KG1 (cell line): ENCODE measurements around the gene ADAMTS15.
A peak's percentile ranks its signal among the peaks of the same experiment; 100 is the strongest.
"Not testable (repeated sequence)": the region's sequence is repeated elsewhere in the genome, so short reads cannot be mapped to it uniquely, and the experiment has no call there.

ENCODE experiments used
- DNase-seq: peaks from one replicate; lab custom pipeline; 2025; lab: John Stamatoyannopoulos, UW

Gene ADAMTS15

DNA sequence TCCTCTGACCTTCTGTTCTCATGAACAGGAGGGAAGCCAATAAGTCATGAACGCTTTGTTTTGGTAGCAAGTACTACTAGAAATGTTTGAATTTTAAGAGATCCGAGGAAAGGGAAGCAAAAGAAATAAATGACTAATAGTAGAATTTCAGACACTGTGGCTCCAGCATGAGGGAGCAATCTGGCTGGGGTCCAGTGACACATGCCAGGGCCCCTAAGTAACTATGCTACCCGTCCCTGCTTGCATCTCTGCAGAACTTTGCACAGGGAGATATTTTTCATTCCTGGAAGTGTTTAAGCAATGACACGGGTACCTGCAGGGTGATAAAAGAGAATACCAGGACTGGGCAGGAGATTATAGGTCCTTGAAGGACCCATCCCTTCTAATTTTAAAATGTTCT lies 12.8 kb upstream of the ADAMTS15 start:
- no peak for DNase-seq

DNA sequence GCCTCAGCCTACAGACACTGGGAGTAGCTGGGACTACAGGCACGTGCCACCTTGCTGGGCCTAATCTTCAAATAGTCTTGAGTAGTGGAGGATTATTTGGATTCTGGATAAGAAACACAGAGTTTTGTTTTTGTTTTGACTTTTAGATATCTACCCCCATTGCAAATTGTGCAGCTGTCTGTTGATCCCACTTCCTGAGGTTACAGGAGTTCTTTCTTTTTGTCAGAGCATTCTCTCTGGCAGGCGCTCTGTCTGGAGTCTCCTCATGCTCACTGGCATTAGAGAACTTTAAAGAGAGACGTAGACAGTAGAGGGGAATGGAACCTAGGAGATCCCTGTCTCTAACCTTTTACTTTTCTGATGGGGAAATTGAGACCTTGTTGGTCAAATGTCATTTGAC lies 12.3 kb upstream of the ADAMTS15 start:
- DNase-seq = no peak

DNA sequence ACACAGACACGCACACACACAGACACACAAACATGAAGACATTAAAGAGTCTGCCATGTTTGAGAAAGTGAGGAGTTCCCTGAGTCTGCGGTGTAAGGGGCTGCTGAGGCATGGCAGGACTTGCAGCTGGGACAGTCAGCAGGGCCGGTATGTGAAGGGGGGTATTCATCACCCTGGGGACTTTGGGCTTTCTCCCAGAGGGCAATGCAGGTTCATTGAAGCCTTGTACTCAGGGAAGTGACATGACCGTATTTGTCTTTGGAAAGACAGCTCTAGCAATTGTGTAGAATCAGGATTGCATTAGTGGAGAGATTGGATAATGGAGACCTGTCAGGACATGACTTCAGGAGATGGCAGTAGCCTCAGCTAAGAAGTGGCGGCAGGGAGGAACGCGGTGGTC lies 10.6 kb upstream of the ADAMTS15 start:
- no peak for DNase-seq

DNA sequence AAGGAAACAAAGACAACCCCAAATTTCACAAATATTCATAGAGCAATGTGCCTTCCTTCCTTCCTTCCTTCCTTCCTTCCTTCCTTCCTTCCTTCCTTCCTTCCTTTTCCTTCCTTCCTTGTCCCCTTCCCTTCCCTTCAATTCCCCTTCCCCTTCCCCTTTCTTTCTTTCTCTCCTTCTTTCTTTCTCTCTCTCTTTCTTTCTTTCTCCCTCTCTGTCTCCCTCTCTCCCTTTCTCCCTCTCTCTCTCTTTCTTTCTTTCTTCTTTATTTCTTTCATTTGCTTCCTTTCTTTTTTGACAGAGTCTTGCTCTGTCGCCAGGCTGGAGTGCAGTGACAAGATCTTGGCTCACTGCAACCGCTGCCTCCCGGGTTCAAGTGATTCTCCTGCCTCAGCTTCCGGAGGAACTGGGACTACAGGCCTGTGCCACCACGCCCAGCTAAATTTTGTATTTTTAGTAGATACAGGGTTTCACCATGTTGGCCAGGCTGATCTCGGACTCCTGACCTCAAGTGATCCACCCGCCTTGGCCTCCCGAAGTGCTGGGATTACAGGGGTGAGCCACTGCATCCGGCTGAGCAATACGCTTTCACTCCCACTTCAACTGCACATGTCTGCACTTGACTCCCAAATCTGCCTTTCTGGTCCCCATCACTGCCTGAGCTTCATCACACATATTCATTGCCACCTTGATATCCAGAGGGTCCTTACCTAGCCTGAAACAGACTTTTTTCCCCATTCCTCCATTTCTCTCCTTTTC lies 9.9 kb upstream of the ADAMTS15 start:
- not testable (repeated sequence) for DNase-seq

DNA sequence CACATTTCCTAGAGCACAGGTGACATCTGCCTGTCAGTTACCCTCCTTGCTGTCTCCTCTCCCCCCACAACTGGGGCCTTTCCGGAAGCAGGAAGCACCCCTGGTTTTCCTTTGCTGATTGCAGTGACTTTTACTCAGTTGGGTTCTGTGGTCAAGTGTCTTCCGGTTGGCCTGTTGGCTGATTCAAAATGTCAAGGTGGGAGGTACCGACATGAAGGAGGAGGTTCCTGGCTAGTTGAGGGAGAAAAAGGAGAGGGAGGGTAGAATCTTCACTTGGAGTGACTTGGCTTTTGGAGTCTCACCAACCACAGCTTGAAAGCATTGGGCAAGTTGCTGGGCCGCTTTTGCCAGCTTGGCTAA lies 9.3 kb upstream of the ADAMTS15 start:
- DNase-seq = peak; percentile 60

DNA sequence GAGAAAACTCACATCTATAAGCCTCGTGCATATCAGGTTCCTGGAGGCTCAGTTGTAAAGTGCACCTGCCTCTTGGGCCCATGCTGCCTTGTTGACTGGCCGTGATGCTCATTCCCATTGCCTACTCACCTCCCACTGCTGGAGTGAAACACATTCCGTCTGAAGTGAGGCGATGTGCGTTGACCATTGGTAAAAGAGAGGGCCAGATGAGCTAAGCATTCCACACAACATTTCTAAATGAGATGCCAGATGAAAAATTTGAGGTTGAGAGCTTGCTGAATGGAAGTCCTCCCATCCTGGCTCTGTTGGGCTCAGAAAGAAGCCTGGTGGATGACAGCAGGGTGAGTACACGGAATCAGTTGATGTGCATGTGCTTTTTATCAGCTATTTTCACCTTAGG lies 8.6 kb upstream of the ADAMTS15 start:
- DNase-seq = no peak

DNA sequence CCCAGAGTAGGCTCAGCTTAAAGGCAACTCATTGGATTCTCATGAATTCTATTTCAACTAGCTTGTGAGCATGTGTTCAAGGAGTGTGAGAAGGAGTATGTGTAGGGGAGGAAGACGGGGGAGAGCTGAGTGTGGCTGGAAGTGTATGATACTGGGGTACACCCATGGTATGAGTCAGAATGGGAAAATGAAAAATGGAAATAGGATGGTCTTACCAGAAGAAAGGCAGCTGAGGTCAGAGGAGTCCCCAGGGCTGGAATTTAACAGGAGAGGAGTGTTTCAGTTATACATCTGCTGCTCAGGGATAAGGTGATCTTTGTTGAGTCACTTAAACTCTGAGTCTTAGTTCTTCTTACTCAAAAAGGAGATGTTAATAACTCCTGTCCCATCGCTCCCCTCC lies 6.7 kb upstream of the ADAMTS15 start:
- DNase-seq = no peak

DNA sequence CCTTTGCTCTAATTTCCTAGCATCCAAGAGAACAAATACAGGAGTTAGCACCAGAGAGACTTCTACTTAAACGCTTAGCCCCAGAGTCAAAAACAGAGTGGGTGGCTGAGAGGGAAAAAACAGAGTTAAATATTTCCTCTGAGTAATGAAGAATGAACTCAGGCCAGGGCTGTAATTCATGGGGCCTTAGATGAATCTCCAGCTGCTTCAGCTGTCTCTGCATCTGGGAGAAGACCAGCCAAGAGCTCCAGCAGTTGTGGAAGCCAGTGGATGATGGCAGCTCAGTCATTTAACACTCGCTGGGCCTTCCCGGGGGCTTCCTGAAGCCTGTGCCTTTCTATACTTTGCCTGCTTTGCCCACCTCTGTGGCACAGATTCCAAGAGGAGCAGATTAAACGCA lies 5.7 kb upstream of the ADAMTS15 start:
- DNase-seq = no peak

DNA sequence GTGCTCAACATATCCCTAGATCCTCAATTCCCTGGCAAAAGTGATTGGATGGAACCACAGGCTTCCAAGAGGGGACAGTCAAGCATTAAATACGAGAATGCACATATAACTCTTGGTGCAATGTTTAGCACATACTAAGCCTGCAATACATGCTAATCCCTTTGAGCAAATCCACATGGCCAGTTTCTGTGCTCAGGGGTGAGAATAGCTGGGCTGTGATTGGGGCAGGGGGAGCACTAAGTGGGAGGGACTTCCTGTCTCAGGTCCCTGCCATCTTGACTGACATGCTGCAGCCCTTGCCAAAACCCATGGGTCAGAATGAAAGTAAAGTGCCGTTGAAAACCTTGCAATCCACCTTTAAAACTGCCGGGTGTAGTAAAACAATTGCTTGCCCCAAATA lies 2.7 kb upstream of the ADAMTS15 start:
- no peak for DNase-seq

DNA sequence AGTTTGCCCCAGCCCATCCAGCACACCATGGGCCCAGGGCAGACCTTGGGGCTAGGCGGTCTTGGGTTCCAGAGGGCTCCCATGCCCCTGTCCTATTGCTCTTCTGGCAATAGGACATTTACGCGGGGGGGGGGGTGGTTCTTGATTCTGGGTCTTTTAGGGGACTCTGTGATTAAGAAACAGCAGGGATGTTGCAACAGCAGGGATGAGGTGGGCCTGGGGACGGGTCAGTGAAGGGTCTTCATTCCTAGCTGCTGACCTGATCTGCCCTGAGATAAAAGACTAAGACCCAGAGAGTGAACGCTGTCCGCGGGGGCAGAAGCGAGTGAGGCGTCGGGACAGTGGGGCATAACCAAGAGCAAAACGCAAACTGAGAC lies 418 bp upstream of the ADAMTS15 start:
- DNase-seq = no peak

DNA sequence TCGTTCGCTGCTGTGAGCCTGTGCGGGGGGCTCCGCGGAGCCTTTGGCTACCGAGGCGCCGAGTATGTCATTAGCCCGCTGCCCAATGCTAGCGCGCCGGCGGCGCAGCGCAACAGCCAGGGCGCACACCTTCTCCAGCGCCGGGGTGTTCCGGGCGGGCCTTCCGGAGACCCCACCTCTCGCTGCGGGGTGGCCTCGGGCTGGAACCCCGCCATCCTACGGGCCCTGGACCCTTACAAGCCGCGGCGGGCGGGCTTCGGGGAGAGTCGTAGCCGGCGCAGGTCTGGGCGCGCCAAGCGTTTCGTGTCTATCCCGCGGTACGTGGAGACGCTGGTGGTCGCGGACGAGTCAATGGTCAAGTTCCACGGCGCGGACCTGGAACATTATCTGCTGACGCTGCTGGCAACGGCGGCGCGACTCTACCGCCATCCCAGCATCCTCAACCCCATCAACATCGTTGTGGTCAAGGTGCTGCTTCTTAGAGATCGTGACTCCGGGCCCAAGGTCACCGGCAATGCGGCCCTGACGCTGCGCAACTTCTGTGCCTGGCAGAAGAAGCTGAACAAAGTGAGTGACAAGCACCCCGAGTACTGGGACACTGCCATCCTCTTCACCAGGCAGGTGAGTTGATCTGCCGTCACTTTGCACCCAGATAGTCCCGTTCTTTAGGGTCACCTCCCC lies 1.0 kb downstream of the ADAMTS15 start:
- no peak for DNase-seq

DNA sequence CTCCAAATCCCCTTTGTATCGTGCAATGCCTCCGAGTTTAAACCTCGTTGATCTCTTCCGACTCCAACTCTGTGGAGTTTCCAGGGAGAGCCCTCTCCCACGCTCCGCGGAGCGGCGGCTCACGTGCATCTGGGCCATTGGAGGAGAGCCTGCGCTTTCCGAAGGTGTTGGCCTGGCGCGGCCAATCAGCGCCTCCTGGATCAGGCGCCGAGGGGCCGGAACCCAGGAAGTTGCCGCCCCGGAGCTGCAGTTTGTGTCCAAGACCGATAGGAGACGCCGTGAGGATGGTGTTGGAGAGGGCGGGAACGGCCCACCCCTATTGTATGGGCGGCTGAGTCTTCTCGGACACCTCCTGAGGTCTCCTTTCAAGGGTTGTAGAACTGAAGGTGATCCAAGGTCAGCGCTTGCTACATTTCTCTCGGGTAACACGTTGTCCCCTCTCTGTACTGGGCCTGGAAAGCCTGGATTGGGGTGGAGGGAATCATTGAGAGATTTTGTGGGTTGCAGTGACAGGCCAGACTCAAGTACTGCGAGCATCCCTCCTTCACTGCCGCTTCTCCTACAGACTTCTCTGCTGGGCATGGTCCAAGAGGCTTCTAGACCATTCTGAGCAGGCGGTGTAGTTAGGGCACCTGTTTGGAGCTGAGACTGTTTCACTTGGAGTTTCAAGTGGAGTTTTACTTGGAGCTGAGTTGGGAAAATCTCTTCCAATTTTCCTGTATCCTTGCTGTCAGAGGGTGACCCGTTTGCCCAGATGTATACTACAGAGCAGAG lies 1.7 kb downstream of the ADAMTS15 start:
- DNase-seq = no peak

DNA sequence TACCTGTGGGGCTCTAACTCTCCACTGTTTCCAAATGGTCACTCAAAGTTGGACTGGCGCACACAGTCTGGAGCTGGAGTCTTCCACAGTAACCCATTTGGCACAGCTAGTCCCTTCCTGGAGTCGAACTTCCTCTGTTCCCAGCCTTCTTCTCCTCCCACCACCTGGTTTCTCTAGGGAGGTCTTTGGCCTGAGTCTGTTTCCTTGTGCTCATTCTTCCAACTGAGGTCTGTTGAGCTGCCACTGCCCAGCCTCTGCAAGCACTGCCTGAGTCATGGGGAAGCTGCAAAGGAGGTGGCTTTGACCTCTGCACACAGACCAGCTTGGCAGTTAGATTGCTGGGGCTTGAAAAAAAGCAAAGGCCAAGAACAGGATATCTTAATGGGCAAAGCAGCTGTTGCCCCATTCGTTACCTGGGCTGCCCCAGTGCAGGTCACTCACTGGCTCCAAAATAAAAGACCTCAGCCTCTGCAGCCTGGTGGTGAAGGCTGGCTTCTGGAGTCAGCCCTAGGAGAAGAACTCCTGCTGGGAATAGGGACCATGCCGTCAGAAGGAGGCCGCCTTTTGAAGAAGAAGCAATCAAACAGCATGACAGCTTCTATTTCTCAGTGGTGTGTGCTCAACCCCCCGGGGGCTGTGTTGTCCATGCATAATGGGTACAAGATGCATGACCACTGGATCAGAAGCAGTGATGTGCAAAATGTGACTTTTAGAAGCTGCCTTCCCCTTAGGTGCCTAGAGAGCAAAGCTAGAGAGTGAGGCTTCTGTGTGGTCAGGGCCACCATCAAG lies 3.0 kb downstream of the ADAMTS15 start:
- no peak for DNase-seq

DNA sequence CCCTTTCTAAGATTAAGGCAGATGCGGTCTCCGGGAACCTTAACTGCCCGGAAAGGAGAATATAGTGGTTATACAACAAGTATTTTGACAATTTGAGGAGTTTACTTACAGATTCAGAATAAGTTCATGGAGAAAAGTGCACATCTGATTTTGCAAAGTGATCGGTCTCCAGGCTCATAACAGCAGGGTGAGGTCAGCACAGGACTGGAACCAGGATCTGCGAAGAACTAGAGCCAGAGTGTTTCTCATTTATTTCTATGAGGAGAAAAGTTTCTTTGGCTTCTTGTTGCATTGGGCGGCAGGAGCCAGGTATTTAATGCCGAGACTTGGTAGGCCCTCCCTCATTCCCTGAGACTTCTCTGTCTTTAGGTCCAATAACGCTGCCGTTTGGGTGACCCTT lies 3.7 kb downstream of the ADAMTS15 start:
- DNase-seq = no peak

DNA sequence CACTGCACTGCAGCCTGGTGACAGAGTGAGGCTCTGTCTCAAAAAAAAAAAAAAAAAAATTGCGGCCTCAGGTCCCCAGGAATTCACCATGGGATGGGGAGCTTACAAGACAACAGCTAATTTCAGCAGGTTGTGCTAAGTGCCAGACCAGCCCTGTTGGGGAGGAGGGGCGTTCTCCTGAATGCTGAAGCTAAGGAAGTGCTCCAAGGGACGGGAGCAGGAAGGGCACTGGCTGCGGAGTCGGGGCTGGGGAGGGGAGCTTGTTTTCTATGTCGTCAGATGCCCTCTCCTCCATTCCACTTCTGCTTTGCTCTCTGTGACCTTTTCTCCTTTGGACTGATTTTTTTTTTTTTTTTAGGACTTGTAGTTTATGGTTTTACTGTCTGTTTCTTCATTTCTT lies 4.5 kb downstream of the ADAMTS15 start:
- no peak for DNase-seq

DNA sequence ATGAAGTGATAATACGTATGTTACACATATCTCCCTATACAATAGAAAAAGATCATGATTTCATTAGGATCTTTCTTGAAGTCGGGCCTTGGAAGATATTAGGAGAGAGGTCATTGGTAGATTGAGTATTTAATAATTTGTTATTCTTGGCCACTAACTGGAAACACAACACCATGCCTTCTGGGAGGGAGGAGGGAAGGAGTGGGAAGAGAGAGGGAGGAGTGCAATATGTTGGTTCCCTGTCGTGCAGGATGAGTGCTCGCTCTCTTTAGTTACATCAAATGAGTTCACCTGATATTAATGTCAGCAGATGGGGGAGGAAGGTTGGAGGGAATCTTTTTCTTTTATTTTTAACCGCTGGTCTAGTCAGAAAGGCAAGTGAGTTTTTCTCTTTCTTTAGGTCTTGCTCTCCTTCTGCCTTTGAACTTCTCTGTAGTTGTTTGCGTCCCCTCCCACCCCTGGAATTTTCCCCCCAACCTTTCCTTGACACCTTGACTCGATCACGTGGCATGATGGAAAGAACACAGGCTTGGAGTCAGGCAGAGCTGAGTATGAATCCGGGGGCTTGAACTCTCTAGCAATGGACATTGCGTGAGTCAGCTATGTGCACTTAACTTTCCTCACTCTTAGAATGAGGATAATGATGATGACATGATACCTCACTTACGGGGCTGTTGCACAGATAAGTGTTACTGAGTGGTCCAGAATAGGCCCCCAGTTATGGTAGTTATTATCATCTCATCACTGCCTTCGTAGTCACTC lies 6.2 kb downstream of the ADAMTS15 start:
- no peak for DNase-seq

DNA sequence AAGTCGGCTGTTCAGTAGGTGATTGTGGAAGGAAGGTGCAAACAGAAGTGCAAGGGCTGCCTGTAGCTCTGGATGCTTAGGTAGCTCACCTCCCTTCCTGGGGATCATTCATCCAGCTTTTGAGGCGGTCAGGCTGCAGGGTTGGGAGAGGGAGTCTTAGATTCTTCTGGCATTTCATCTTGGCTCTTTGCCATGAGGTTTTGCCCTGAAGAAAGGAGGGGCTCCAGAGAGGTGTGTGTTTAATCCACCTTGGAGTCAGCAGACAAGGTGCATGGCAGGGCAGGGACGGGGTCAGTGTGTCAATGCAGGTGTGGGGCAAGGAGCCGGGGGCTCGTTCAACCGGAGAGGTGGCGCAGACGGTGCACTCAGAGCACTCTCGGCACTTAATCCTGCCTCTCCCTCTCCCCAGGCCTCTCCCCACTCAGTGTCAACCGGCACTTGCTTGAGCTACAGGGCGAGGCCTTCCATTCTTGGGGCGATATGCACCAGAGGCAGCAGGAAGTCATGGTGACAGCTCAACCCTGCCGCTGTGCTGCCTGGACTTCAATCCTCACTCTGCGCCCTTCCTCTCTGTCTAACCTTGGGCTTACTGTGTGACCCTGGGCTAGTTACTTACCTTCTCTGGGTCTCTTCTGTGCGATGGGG lies 7.2 kb downstream of the ADAMTS15 start:
- no peak for DNase-seq

DNA sequence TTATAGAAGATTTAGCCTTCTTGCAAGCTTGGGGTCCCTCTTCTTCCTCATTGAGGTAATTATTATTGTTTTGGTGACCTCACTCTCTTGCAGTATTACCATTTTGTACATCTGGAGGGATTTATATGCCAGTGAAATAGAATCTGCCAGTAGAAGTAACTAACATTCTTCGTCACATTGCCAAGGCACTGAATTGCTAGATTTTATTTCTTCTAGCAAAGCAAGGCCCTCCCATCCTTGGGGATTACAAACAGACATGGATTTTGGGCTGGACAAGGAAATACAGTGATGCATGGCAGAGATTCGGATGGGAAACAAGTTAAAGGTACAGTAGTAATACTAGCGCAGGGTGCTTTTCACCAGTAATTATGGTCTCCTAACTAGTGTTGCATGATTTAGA lies 7.8 kb downstream of the ADAMTS15 start:
- no peak for DNase-seq

DNA sequence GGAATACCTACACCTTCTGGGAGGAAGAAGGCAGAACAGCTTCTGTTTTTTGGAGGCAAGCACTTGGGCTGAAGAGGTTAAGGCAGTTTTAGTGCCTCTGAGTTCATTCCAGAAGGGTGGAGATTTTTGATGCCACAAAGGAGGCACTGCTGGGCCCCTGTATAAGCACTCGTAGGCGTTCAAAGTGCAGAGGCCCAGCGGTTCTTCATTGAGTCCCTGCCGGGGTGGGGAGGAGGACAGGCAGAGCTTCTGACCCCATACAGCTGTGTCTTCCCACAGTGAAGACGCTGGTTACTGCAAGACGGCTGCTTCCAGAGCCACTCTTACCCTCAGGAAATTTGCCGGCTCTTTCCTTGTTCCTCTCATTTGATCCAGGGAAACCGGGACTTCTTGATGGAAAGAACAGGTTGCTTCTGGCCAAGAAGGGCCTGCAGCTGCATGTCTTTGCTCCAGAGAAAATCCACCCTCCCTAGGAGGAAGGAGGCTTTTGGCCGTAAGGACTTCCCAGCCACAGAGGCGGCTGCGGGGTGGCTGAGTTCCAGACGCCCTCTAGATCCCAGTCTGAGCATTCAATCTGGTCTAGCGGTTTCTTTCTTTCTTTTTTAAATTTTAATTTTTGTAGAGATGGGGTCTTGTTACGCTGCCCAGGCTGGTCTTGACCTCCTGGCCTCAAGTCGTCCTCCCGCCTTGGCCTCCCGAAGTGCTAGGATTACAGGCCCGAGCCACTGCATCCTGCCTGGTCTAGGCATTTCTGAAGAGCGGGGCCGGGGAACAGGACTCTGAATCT lies 9.4 kb downstream of the ADAMTS15 start:
- no peak for DNase-seq

DNA sequence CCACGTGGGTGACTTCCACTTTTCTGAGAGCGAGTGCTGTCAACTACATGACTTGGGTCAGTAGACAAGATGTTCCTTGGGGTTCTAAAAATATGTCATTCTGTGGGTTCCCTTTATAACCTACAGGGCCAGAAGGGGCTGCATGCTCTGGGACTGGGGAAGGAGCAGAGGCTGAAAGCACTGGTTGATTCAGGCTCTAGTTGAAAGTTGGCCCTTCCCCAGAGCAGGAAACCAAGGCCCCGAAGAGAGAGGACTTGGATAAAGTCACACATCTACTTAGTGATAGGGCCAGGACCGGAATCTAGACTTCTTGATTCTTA lies 9.9 kb downstream of the ADAMTS15 start:
- DNase-seq = no peak

DNA sequence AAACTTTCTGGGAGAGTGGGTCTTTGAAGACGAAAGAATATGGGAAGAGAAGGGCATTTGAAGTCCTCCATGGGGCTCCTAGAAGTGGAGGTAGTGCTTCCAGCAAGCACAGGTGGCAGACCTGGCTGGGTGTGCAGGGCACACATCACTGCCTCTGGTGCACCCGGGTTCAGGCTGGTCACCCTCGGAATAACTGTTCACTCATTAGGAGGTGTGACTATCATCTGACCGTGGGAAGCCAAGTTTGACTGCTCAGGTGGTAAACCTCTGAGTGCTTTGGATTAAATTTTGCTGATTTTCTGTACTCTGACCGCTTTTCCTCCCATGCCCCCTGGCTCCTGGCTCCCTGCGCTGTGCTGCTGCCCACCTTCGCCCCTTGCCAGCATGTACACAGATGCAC lies 11.1 kb downstream of the ADAMTS15 start:
- no peak for DNase-seq
